C4-2B (cell line): ENCODE results near the gene MAP3K7CL.

Source experiments
- CTCF ChIP-seq: fragments of 450-650 bp; conservative IDR thresholded peaks from 2 replicates; pipeline ENCODE4 v1.5.1; 2017; ENCODE audit warnings: mild to moderate bottlenecking
- ZFX ChIP-seq: fragments of 450-650 bp; IDR thresholded peaks from 2 replicates; pipeline ENCODE4 v1.6.1; 2017

- TF ChIP-seq CTCF, result no peak
- no peak for TF ChIP-seq ZFX
Observed at GRCh38 chr21:29205988-29206387, 75.5 kb downstream of the MAP3K7CL start.
